Left cardiac atrium (tissue), 4 donors: Measurements from ENCODE around the gene MXRA7. TPM values are rescaled to one million over a fixed set of nuclear protein-coding genes. Genes with fewer than 3 reads are reported as not detected.
"Not testable (repeated sequence)": the region's sequence is repeated elsewhere in the genome, so short reads cannot be mapped to it uniquely, and the experiment has no call there.

ENCODE experiments used
- ATAC-seq, 2 donors: fragments of 200-7000 bp; cut with Tn5 transposase; one replicate each; pipeline ENCODE4 v1.9.1; 2020; ENCODE audit warnings: mild to moderate bottlenecking in 2 of 2, moderate library complexity in 2 of 2
- DNase-seq: peaks from one replicate; pipeline ENCODE4 v3.0.0-alpha.2; 2020
- intact Hi-C, 2 donors: fragments of 100-400 bp; cut with DNase I; formaldehyde crosslinking; loops; one replicate each; pipeline versions ENCODE4 v1.14.1 to v1.15.1; 2022 to 2023
- total RNA-seq, 2 donors: library from RNA; stranded (reverse); fragmentation: NEBNext Ultra II Directional; extraction: Animal tissue kit (Norgen Biotek cat#: 25700); gene quantifications; one replicate each; pipeline ENCODE4 v1.2.1, GENCODE V29; 2021
- donor health status: DM: no; HTN: yes; CAD: no.
- donor health status: DM: no; HTN: yes; CAD: no; lungs with severe emphysema.
- donor health status: DM: yes; HTN: yes; CAD: no.
- donor health status: Dilated cardiomyopathy.

Gene MXRA7
- total RNA-seq, 2 donors from 2014 or later: 394 to 506 TPM

DNA sequence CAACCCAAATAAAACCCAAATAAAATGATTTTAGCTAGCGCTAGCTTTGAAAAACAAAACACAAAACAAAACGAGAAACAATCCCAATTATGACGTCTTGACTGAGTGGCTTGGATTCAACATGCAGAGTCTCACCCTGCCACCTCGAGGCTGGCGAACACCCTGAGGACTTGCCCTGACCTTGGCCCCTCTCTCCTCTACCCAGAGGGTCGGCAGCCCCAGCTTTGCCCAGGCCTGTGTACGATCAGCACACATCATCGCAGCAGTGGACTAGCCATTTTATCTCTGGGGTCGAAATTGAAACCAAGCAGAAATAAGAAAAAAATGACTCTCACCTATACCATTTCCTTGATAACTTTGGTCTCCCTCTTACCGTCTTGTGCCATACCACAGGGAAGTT, 10.7 kb upstream of the MXRA7 start:
- DNase-seq (no peak), ATAC-seq (no peak)
- intact Hi-C loops: no loop called here

DNA sequence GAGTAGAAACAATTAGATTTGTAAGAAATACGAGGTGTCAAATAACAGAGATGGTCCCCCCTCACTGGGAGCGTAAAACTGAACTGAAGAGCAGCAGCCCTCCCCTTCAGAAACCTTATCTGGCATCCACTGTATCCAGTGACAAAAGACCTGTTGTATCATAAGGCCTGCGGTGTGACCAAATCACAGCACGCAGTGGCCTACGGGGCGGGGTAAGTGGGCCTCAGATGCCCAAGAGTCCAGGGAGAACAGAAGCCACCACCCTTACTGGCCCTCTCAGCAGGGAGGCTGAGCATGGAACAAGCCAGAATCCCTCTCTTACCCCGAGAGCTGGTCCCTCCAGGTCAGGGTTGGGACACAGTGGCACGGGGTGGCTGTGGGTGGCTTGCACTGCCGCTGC, 10.2 kb upstream of the MXRA7 start:
- intact Hi-C loops: no loop called here
- ATAC-seq (no peak), DNase-seq (no peak)

DNA sequence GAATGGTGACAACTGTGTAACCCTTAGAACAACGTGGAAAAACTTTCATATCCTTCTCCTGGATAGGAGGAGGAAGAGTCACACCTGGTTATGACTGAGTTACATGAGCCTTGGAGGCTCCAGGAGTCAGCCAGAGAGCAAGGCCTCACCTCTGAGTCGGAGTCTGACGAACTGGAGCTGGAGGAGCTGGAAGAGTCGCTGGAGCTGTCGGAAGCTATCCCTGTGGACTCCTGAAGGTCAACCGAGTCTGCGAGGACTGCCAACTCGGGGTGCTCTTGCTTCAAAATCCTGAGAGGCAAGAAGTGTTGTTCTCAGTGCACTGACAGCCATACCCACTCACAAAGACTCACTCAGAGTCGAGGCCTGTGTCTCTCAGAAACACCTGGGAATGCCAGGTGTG, 9.4 kb upstream of the MXRA7 start:
- ATAC-seq (no peak), DNase-seq (no peak)
- intact Hi-C loops: no loop called here

DNA sequence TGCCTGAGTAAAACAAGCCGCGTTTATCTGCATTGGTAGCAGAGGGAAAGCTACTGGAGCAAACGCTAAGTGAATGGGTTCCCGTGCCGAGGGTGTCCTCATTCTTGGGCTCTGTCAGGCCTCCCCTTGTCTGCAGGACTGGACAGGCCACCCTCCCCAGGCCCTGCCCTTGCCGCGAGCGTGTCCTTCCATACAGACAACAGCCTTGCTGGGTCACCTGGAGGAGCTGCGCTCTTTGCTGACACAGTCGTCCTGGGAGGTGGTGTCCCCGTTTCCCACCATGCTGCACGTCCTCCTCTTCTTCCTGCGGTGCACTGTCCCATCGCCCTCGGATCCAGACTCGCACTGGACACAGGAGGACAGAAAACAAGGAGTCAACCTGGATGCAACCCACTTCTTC, 7.8 kb upstream of the MXRA7 start:
- ATAC-seq: no peak
- no peak for DNase-seq
- intact Hi-C loops: loop anchor here in 1 of 2 donors (5.0 to 10.0 kb wide), 2 partner anchors 36 to 164 kb away; no protein-coding TSS in a partner anchor

DNA sequence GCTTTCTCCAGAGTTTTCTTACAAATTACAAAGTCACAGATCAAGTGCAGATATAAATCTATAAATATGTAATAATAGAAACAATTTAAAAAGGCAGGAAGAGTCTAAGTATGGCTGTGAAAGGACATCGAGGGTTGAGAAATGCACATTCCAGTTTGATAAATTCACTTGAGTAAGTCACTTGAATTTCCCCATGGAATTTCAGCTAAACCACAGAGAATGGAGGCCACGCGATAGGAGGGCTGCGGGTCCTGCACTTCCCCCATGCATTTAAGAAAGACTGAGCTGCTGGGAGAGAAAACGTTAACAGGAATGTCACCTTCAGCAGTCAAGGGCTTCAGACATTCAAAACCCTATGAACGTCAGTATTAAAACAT, 6.1 kb upstream of the MXRA7 start:
- peak in 1 of 2 donors; percentile 27 for ATAC-seq
- intact Hi-C loops: loop anchor here in 1 of 2 donors (5.0 to 10.0 kb wide), 2 partner anchors 35 to 162 kb away; no protein-coding TSS in a partner anchor
- no peak for DNase-seq

DNA sequence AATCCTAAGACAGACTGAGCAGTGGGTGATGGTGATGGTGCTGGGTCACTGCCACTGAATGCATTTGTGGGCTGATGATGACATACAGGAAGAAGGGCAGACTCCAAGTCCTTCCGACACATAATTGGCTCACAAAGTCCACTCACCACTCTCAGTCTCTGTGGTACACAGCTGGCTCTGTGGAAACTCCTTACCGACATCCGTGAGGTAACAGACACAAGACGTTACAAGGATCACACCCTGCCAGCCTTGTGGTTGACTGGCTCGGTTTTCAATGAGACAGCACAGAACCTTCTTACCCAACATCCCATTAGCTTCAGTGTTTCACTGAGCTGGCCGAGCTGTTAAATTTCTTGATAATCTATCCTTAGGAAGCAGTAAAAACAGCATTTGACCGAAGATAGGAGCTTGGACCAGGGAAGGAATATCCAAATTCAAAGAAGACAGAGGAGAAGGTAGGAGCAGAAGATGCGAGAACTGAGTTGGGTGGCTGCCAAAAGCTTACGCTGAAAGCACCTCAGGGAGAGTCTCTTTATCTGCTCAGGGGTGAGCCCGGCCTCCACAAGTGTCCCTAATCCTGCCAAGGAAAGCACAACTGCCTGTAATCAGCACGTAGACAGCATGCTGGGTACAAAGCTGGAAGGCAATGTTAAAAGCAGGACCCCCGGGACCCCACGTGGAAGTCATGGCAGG, 5.5 kb upstream of the MXRA7 start:
- intact Hi-C loops: loop anchor here in 1 of 2 donors (5.0 to 10.0 kb wide), 2 partner anchors 34 to 161 kb away; no protein-coding TSS in a partner anchor
- peak; percentile 75 to 80 for ATAC-seq
- peak; percentile 78 for DNase-seq

DNA sequence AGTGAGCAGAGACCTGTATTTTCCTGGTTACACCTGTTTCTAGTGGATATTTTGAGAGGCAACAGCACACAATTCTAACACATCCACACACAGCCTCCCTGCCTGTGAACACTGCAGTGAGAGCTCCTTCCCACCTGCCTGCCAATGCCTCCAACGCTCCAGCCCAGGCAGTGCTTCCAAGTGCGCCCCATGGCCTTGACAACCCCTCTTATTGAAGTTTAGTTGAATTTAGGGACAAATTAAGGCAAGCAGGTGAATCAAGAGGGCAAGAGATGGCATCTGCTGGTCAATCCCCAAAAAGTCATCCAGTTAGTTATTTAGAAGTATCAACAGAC, 4.7 kb upstream of the MXRA7 start:
- ATAC-seq (no peak), DNase-seq (no peak)
- intact Hi-C loops: loop anchor here in 1 of 2 donors (5.0 to 10.0 kb wide), 2 partner anchors 33 to 161 kb away; no protein-coding TSS in a partner anchor

DNA sequence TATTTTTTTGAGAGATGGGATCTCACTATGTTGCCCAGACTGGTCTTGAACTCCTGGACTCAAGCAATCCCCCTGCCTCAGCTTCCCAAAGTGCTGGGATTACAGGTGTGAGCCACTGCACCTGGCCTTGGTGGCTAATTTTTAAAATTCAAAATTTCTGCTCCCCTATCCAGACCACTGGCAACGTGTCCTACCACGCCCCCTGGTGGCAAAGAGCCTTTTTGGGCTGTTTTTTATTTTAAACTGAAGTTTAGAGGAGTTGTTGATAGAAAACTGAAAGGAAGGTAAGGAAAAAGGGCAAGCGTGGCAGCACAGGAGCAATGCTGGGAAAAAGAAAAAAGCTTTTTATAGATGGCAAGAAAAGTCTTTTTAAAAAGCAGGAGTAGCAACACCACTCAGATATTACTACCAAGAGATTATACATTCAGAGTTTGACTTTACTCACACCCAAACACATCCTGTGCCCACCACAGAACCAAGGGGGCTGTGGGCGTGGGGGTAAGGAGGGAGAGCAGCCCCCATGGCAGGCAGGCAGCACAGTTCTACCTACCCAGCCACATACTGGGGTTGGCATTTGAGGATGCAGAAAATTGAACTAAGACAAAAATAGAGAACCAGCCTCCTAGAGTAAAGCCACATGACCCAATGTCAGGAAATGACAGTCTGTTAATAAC, 4.2 kb upstream of the MXRA7 start:
- ATAC-seq (peak in 1 of 2 donors; percentile 14), DNase-seq (peak; percentile 75)
- intact Hi-C loops: loop anchor here in 1 of 2 donors (5.0 to 10.0 kb wide), 2 partner anchors 33 to 160 kb away; no protein-coding TSS in a partner anchor

DNA sequence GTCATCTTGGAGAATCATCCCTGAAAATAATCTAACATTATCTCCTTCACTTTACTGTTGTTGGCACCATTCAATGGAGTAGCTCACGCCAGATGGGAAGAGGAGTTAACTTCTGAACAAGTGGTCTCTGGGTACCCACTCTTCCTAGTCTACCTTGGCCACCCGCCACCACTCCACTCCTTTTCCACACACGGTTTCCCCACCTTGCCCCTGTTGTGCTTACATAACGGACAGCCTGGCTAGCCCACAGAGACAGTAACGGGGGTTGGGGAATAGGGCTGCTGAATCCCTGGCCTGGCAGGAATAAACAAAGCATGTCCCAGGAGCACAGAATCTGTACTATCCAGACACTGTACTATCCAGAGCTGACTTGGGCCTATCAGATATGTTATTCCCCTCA, 3.6 kb upstream of the MXRA7 start:
- intact Hi-C loops: loop anchor here in 1 of 2 donors (10.0 kb wide), 1 partner anchor 160 kb away; no protein-coding TSS in a partner anchor
- no peak for ATAC-seq
- DNase-seq: no peak

DNA sequence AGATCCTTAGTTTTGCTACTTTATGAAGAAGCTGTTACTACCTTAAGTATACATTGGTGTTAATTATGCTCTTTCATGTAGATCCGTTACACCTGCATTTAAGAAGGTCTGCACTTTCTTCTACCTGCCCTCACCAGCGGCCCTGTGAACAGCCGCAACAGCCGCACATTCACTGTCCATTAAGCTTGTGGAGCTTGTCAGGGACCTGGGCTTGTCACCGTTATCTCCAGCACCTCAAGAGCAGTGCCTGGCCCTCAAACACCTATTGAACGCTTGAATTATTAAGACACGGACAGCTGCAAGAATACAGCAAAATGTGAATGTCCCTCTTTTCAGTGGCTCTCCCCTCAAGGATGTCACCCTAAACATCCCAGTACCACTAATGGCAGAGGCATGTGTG, 3.0 kb upstream of the MXRA7 start:
- ATAC-seq: no peak
- intact Hi-C loops: loop anchor here in 1 of 2 donors (10.0 kb wide), 1 partner anchor 159 kb away; no protein-coding TSS in a partner anchor
- DNase-seq: no peak

DNA sequence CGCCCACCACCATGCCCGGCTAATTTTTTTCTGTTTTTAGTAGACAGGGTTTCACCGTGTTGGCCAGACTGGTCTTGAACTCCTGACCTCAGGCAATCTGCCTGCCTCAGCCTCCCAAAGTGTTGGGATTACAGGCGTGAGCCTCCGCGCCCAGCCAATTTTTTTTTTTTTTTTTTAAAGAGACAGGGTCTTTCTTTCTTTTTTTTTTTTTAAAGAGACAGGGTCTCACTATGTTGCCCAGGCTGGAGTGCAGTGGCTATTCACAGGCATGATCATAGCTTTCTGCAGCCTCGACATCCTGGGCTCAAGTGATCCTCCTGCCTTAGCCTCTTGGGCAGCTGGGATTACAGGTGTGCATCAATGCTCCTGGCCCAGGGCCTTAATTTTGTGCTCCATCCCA, 1.6 kb upstream of the MXRA7 start:
- intact Hi-C loops: loop anchor here in 1 of 2 donors (10.0 kb wide), 1 partner anchor 158 kb away; no protein-coding TSS in a partner anchor
- DNase-seq, ATAC-seq: not testable (repeated sequence)

DNA sequence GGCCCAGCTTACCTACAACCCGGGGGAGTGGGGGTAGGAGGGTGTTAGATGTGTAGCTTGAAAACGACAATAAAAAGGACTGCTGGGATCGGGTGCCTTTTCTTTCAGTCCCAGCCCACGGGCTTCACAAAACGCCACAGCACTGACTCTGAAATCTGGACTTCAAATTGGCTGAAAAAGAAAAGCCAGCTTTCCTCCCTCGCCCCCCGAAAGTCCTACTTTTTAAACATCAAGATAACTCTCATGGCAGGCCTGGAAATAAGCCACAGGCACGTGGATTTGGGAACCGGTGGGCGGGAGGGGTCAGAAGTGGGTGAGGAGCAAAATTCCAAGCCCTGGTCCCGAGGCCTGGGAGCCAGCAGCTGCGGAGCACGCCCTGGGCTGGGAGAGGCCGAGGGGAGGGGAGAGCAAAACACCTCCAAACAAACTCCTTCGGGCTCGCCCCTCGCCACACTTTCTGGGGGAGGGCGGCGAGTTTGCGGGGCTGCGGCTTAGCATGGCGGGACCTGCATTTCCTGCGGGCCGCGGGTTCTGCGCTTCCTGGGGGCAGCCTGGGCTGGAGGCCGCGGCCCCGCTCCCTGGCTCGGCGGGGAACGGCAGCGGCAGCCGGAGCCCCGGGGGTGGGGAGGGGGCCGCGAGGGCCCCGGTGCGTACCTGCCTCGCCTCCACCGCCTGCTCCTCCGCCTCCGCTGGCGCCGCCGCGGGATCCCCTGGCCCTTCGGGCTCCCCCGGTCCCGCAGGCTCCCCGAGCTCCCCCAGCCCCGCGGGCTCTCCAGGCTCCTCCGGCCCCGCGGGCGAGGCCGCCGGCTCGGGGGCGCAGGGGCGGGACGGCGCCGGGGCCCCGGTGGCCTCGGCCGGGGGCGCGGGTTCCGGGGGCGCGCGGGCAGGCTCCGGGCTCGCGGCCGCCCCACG, 558 bp downstream of the MXRA7 start:
- intact Hi-C loops: loop anchor here in 1 of 2 donors (10.0 kb wide), 1 partner anchor 155 kb away; no protein-coding TSS in a partner anchor
- ATAC-seq: peak; percentile 10 to 12
- not testable (repeated sequence) for DNase-seq

DNA sequence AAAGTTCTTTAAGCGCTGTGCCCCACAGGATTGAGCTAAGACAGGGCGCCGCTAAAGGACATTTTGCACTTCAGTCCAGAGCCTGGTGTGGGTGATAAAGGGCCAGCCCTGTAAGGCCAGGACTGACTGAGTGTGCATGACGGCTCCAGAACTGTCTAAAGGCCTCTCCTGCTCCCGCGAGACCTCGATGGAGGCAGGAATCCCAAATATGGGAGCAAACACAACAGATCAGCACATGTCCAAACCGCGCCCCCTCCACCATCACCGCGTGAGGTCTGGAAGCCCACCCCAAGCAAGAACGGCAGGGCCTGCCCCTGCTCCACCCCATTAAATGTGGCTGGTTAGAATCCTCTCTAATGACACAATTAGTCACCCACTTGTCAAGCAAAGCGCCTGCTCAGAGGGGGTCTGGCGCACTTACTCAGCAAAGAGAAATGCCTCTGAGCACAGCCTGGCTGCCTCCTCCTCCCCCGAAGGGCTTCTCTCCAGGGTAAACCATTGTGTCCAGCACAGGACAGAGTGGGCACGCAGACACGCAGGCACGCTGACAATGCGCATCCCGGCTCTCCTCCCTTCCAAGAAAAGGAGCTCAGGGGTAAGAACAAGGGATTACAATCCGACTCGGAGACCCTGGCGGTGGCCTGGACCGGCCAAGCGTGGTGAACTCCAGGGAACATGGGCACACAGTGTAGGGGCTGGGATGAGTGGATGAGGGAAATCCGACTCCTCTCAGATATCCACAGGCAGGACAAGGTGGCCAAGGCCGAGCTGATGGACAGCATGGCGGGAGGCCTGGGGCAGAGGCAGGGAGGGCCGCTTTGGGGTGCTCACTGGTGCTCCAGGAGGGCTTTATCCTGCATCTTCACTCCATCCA, 1.5 kb downstream of the MXRA7 start:
- ATAC-seq (peak; percentile 77 to 82), DNase-seq (peak; percentile 89)
- intact Hi-C loops: no loop called here

DNA sequence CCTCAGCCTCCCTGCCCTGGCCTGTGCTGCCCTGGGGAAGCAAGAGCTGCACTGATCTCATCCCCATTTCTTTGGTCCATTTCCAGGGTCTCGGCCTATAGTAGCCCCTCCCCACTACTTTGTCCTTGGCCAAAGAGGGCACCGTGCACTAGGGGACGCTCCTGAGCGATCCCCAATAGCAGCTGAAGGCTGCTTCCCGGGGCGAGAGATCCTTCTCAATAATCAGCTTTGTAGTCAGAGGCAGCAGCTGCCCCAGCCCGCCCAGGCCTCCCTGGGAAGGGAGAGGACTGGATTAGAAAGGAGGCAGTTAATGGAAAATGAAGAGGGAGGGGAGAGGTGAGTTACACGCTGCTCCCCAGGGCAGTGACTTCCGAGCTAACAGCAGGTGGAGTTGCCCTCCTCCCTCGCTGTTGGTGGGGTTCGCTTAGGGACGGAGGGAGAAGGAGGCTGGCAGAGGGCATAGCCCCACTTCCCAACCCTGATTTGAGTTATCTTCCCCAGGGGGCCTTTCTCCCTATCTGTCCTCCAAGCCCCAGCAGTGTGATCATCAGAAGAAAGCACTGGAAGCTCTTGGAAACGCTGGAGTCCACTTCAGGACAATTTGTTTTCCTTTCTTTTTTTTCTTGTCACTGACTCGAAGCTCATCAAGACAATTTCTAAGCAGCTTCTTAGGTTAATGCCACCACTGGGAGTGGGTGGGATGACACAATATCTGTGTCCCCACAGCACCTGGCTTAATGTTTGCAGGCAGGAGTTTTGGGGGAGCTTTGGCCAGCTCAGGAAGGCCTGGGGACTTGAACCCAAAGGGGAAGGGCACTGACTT, 2.6 kb downstream of the MXRA7 start:
- intact Hi-C loops: no loop called here
- DNase-seq (peak; percentile 51), ATAC-seq (peak; percentile 1 to 5)

DNA sequence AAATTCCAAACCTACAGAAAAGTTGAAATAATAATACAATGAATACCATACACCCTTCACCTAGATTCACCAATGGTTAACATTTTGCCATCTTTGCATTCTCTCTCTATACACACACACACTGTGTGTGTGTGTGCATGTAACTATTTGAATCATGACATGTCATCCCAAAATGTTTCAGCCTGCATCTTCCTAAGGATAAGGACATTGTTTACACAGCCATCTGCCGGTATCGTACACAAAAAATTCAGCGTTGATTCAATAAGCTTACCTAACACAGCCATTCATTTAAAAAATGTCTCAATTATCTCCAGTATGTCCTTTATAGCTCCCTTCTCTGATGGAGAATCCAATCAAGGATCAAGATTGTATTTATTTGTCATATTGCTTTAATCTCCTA, 3.9 kb downstream of the MXRA7 start:
- DNase-seq (no peak), ATAC-seq (no peak)
- intact Hi-C loops: no loop called here

DNA sequence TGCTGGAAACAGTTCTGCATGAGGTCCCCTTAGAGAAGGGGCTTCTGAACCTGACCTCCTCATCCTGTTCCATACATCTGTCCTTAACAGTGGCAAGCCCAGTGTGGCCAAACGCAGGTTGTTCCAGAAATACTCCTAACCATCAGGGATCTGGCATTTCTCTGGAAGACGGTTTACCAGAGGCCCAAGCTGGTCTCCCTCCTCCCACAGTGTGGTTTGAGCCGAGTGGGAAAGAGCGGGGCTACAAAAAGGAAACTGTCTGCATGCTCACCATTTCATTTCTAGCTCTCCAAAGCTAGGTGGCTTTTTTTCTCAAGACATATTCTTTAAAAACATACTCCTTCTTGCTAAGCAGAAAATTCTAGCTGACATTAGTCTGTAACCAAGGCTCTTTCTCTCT, 6.0 kb downstream of the MXRA7 start:
- DNase-seq (no peak), ATAC-seq (no peak)
- intact Hi-C loops: no loop called here

DNA sequence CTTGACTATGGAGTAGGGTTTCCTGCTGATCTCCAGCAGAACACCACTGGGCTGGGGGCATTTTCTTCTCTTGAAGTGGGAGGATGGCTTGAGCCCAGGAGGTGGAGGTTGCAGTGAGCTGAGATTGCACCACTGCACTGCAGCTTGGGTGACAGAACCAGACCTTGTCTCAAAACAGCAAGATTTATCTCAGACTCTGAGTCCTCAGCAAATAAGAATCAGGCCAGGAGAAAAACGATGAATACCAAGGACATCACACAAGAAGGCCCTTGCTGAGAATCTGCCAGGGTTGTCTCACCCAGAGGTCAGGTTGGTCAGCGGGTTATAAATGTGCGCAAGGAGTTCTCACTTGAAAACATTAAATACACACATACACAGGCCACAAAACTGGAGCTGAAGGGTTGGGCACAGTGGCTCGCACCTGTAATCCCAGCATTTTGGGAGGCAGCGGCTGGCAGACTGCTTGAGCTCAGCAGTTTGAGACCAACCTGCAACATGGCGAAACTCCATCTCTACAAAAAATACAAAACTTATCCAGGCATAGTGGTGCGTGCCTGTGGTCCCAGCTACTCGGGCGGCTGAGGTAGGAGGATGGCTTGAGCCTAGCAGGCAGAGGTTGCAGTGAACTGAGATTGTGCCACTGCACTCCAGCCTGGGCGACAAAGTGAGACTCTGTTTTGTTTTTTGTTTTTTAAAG, 7.7 kb downstream of the MXRA7 start:
- ATAC-seq: no peak
- intact Hi-C loops: no loop called here
- no peak for DNase-seq
